Breast epithelium (tissue), 3 donors: ENCODE results near the gene RBBP8.

Experiments
- POLR2A ChIP-seq: fragments of 450-650 bp; IDR thresholded peaks from one replicate; pipeline ENCODE4 v1.6.1; 2016; ENCODE audit warnings: antibody characterized with exemption, mild to moderate bottlenecking, moderate library complexity
- TF ChIP-seq, protein P1 (sequence below), 3 donors: fragments of 450-650 bp; IDR thresholded peaks; one replicate each; pipeline ENCODE4 v1.5.1; 2016 to 2017; ENCODE audit warnings: antibody characterized with exemption in 3 of 3, mild to moderate bottlenecking in 3 of 3, moderate library complexity in 3 of 3

DNA sequence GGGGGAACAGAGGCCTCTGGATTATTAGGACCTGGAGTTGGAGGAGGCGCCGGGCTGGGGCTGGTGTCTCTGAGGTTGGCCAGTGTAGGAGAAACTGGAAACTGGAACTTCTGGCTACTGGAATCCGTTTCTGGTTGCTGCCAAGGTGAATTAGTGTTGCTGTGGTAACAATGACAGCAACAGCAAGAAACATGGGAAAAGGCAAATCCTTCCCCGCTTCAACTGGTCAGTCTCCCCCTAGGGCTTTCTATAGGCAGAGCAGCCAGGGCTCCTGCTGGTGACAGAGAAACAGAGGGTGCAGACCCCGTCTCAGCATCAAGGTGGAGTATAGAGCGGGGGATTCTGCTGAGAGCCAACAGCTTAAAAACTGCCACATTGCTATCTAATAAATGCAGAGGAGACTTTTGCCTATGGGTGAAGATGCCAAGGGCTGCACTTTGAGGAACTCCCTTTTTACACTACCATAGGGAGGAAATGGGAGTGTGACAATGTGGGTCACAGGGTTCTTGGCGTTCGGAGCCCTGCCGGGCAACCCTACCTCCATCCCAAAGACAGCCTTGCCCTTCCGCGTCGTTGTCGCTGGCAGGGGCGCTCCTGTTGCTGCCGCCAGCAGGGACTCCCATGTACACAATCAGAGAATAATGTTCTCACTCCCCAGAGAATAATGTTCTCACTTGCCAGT is 120.8 kb downstream of the RBBP8 start:
- TF ChIP-seq POLR2A, result no peak
- TF ChIP-seq, protein P1, sequence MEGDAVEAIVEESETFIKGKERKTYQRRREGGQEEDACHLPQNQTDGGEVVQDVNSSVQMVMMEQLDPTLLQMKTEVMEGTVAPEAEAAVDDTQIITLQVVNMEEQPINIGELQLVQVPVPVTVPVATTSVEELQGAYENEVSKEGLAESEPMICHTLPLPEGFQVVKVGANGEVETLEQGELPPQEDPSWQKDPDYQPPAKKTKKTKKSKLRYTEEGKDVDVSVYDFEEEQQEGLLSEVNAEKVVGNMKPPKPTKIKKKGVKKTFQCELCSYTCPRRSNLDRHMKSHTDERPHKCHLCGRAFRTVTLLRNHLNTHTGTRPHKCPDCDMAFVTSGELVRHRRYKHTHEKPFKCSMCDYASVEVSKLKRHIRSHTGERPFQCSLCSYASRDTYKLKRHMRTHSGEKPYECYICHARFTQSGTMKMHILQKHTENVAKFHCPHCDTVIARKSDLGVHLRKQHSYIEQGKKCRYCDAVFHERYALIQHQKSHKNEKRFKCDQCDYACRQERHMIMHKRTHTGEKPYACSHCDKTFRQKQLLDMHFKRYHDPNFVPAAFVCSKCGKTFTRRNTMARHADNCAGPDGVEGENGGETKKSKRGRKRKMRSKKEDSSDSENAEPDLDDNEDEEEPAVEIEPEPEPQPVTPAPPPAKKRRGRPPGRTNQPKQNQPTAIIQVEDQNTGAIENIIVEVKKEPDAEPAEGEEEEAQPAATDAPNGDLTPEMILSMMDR (IDR thresholded peaks at IDR 0.05), result peak in 2 of 3 donors; percentile 44 to 46
